C4-2B (cell line): Measurements from ENCODE around the gene HSPA6.
"Not testable (repeated sequence)": the region's sequence is repeated elsewhere in the genome, so short reads cannot be mapped to it uniquely, and the experiment has no call there.

ENCODE experiments used
- H3K27ac ChIP-seq: fragments of 450-650 bp; 2 replicates; pipeline ENCODE4 v1.5.1; 2017
- ZFX ChIP-seq: fragments of 450-650 bp; IDR thresholded peaks from 2 replicates; pipeline ENCODE4 v1.6.1; 2017
- TF ChIP-seq, protein P1 (sequence below): fragments of 450-650 bp; conservative IDR thresholded peaks from 2 replicates; pipeline ENCODE4 v1.5.1; 2017; ENCODE audit warnings: mild to moderate bottlenecking

The HSPA6 gene

DNA sequence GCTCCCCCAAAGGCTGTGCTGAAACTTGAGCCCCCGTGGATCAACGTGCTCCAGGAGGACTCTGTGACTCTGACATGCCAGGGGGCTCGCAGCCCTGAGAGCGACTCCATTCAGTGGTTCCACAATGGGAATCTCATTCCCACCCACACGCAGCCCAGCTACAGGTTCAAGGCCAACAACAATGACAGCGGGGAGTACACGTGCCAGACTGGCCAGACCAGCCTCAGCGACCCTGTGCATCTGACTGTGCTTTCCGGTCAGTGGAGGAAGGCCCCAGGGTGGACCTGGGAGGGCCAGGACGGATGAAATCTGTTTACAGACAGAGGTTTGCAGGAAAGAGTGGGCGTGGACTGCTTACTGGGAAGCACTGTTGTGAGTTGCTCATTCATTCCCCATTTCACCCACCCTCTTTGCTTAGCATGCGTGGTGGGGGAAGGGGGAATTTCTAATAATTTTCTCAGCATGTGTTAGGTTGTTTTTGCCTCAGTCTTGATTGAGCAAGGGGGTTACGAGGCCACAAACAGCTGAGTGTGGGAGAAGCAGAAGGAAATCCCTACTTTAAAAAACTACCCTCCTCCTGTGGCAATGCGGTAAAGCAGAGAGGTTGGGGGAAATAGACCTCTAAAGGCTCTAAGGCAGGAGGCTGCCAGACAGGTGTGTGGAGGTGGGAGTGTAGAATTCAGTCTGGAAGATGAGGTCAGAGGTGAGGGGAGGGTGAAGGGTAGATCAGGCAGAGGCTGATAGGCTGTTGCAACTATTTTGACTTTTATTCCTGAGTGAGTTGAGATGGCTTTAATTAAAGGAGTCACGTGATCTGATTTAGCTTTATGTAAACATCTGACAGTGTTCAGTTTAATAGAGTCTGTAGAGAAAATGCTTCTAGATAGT, 17.8 kb upstream of the HSPA6 start:
- H3K27ac ChIP-seq: no peak overlapping the region
- TF ChIP-seq ZFX: no peak
- TF ChIP-seq, protein P1, sequence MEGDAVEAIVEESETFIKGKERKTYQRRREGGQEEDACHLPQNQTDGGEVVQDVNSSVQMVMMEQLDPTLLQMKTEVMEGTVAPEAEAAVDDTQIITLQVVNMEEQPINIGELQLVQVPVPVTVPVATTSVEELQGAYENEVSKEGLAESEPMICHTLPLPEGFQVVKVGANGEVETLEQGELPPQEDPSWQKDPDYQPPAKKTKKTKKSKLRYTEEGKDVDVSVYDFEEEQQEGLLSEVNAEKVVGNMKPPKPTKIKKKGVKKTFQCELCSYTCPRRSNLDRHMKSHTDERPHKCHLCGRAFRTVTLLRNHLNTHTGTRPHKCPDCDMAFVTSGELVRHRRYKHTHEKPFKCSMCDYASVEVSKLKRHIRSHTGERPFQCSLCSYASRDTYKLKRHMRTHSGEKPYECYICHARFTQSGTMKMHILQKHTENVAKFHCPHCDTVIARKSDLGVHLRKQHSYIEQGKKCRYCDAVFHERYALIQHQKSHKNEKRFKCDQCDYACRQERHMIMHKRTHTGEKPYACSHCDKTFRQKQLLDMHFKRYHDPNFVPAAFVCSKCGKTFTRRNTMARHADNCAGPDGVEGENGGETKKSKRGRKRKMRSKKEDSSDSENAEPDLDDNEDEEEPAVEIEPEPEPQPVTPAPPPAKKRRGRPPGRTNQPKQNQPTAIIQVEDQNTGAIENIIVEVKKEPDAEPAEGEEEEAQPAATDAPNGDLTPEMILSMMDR: no peak

DNA sequence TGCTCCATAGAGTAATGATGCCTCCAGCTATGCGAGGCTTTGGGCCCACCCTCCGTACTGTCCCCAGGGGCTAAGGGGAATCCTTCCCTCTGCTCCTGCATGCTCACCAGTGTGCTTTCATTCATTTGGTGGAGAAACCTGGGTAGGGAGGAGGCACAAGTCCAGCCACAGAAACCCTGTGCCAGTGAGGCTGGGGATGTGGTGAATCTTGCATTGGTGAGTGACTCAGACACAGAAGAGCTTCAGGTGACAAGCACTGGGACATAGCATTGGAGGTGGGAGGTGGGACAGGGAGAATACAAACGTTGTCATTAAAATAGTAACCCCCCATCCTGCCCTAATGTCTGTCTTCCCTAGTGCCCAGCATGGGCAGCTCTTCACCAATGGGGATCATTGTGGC, 13.9 kb upstream of the HSPA6 start:
- no peak for TF ChIP-seq ZFX
- TF ChIP-seq, protein P1: no peak
- H3K27ac ChIP-seq: no peak overlapping the region

DNA sequence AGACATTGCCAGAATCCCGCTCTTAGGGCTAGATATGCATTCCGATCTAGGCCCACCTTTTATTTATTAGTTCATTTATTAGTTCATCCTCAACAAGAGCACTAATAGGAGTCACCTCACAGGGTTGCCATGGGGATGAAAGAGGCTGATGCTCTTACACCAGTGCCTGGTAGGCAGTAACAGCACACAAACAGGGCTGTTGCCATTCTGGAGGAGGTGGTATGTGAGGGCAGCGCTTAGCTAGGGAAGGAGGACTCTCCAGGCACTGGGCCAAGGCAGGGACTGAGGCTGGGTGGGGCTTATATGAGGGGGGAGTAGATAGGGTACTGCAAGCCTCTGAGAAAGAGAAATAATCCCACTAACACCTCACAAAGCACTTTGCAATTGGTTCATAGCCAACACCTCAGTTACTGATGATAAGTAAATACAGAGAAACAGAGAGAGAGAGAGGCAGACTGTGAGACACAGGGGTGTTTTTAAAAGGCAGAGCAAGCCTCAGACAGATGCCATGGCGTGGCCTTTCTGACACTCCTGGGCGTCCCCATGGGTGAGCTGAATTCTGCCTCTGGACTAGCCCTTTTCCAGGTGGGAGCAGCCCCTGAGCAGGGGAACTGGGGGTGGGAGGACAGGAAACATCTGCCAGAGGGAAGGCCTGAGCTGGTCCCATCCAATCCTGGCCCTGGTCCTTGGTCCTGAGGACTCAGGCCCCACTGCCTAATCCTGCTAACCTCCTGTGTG, 13.2 kb upstream of the HSPA6 start:
- no peak overlapping the region for H3K27ac ChIP-seq
- TF ChIP-seq ZFX: no peak
- TF ChIP-seq, protein P1: no peak

DNA sequence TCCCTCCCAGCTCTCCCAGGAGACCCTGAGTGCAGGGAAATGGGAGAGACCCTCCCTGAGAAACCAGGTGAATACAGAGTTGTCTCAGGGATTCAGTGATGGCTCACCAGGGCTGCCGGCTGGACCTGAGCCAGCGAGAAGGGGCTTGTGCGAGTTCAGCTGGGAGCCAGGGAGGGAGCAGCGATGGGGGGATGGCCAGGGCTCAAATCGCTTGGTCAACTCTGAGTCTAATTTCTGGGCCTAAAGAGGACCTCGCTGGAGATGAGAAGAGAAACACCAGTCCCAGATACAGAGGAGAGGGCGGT, 12.6 kb upstream of the HSPA6 start:
- no peak overlapping the region for H3K27ac ChIP-seq
- no peak for TF ChIP-seq ZFX
- TF ChIP-seq, protein P1: no peak

DNA sequence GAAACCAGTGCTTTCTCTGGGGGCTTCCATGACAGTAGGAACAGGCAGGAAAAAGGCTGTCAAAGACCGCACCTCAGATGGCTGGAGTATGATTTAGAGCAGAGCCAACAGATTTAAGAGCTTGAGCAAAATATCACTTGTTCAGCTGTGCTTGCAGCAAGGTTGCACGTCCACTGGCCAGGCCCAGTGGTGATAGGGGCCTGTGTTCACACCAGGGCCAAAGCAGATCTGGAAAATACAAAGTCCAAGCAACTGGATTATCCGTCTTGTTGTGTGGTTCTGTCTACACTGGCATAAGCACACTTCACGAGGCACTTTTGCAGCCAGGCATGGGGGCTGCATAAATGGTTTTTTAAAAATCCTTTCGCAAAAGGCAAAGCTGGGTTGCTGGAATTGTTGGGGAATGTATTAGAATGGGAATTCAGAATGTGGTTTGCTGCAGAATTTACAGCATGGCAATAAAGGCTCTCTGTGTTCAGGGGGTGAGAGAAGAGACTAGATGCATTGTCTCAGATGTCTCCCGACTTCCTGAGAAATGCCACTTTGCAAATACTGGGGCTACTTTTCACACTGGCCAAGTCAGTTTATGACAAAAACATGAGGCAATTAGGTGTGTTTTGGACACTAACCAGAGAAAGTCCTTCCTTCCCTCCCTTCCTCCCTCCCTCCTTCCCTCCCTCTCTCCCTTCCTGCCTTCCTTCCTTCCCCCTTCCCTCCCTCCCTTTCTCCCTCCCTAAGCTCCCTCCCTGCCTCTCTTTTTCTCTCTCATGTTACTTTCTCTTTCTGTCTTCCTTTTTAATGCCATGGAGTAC, 11.5 kb upstream of the HSPA6 start:
- not testable (repeated sequence) for H3K27ac ChIP-seq

DNA sequence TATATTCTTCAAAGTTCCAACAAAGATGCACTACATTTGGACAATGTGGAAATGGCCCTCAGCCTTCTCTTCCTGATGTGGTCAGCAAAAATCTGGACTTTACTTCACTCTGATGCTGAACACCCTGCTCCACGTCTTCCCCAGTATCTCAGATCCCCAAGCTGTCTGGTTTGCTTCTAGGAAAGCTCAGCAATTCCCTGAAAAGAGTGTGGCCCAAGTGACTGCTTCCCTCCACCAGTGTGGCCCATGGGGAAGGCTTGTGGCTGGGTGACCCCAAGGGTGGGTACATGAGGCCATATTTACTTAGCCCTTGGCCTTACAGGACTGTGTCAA, 10.9 kb upstream of the HSPA6 start:
- H3K27ac ChIP-seq: not testable (repeated sequence)

DNA sequence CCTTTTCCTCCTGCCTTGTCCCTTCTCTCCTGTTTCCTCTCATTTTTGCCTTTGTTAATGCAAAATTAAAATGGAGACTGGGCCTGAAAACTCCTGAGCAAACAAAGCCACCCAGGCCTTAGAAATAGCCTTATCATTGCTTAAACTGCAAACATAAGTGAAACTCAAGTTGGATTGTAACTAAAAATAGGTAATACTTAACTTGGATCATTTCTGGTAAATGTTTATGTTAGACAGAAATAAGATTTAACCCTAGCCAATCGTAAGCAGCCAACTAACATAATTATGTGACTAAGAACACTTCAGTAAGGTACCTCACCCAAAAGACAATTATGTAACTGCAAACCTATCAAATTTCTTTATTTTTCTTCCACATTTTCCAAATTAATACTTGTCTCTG, 10.4 kb upstream of the HSPA6 start:
- H3K27ac ChIP-seq: not testable (repeated sequence)

DNA sequence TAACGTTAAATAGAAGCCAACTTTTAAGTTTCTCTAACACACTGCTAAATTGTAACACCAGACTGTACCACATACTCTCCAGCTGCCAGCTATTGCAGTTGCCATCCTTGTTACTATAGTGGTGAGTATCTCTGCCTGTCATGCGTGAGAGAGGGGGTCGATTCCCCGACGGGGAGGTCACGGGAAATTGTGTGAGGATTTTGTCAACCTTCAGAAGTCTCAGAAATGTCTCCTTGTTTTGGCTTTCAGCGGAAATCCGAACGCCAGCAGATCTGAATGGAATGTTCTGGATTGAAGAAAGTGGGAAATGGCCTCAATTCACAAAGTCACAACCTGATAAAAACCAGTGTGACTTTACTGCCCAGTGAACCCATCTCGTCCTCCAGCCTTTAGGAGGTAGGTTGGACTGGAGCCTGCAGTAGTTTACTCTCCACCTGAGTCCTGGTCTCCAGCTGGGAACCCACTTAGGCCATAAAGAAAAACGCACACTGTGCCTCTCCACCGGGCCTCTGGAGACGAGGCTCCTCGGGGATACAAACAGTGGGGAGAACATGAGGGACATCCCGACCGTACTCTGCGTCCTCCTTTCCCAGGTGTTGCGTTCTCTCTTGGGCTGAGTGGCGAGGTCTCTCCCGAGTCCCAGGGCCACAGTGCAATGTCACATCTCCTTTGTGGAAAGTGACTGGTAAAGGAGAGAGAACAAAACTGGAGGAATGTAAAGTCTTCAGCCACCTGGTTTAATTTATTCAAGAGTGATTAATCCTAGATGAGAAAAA, 1.1 kb upstream of the HSPA6 start:
- H3K27ac ChIP-seq: not testable (repeated sequence)

DNA sequence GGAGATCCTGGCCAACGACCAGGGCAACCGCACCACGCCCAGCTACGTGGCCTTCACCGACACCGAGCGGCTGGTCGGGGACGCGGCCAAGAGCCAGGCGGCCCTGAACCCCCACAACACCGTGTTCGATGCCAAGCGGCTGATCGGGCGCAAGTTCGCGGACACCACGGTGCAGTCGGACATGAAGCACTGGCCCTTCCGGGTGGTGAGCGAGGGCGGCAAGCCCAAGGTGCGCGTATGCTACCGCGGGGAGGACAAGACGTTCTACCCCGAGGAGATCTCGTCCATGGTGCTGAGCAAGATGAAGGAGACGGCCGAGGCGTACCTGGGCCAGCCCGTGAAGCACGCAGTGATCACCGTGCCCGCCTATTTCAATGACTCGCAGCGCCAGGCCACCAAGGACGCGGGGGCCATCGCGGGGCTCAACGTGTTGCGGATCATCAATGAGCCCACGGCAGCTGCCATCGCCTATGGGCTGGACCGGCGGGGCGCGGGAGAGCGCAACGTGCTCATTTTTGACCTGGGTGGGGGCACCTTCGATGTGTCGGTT, 477 bp downstream of the HSPA6 start:
- peak overlapping the region; percentile 59; the same call in 1 of the 2 replicates for H3K27ac ChIP-seq

DNA sequence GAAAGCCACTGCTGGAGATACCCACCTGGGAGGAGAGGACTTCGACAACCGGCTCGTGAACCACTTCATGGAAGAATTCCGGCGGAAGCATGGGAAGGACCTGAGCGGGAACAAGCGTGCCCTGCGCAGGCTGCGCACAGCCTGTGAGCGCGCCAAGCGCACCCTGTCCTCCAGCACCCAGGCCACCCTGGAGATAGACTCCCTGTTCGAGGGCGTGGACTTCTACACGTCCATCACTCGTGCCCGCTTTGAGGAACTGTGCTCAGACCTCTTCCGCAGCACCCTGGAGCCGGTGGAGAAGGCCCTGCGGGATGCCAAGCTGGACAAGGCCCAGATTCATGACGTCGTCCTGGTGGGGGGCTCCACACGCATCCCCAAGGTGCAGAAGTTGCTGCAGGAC, 981 bp downstream of the HSPA6 start:
- H3K27ac ChIP-seq: not testable (repeated sequence)

DNA sequence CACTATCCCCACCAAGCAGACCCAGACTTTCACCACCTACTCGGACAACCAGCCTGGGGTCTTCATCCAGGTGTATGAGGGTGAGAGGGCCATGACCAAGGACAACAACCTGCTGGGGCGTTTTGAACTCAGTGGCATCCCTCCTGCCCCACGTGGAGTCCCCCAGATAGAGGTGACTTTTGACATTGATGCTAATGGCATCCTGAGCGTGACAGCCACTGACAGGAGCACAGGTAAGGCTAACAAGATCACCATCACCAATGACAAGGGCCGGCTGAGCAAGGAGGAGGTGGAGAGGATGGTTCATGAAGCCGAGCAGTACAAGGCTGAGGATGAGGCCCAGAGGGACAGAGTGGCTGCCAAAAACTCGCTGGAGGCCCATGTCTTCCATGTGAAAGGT, 1.6 kb downstream of the HSPA6 start:
- H3K27ac ChIP-seq: not testable (repeated sequence)

DNA sequence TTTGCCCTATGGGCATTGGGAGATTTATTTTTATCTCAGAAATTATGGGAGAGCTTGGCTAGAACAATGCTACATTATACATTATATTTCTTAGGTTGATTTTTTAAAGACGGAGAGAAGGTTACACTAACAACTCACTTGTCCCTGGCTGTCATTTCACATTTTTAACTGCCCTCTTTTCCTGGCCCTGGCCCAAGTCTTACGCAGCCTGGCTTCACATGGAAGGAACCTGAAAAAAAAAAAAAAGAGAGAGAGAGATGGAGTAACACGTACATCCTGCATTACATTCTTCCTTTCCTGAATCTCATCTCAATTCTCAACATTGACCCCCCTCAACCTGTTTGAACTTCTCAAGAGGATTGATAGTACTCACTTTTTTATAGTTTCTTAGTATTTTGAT, 4.2 kb downstream of the HSPA6 start:
- H3K27ac ChIP-seq: not testable (repeated sequence)

DNA sequence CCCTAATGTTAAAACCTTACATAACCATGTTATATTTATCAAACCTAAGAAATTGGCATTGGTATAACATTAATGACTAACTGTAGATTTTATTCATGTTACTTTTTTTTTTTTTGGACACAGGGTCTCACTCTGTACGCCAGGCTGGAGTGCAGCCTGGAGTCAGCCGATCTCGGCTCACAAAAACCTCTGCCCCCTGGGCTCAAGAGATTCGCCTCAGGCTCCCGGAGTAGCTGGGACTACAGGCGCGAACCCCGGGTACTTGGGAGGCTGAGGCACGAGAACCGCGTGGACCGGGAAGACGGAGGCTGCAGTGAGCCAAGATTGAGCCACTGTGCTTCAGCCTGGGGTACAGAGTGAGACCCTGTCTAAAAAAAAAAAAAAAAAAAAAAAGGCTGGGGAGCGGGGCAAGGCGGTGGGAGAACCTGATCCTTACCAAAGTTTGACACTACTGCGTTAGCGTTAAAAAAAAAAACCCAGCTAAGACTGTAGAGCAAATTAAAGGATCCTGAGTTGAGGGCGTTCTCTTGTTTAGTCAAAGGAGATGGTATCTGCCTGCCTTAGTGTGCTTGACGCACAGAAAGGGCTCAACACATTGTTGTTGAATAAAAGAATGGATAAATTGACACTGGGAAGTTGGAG, 5.2 kb downstream of the HSPA6 start:
- not testable (repeated sequence) for H3K27ac ChIP-seq

DNA sequence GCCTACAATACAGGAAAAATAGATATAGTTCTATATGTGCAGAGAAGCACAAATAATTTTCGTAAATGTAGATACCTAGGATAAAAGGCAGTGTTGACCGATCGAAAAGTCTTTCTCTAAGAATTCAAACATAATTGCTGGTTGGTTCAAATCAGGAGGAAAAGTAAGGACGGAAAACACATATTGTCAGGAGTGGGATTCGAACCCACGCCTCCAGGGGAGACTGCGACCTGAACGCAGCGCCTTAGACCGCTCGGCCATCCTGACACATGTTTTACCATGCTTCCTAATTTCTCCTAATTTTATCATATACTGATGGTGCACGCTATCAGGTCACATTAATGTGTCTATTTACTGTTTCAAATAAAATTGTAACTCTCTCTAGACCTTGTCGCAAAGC, 5.8 kb downstream of the HSPA6 start:
- H3K27ac ChIP-seq: peak overlapping the region; percentile 52
